Measurements from ENCODE around the gene FBXO31. TPM values are rescaled to one million over a fixed set of nuclear protein-coding genes. Genes with fewer than 3 reads are reported as not detected.

FBXO31 gene
- total RNA-seq, 1 donor from 2014 or later, result 5.8 TPM

GRCh38 chr16:87393680-87394055 lies 10.1 kb upstream of the FBXO31 start:
- Histone ChIP-seq H4K20me1 (ENCODE audit: low read depth) (peaks cover 33% of the 10 kb centered on the region), H2AFZ (replicated peaks) (no peak overlapping the region), H3K4me1 (peaks cover 8% of the 10 kb centered on the region), H3K36me3 (no peaks in the 10 kb centered on the region), H3F3A (ENCODE audit: low read depth) (peaks cover 13% of the 10 kb centered on the region), H3K9me3 (ENCODE audit: low read depth) (no peaks in the 10 kb centered on the region), H3K27ac (no peak overlapping the region), H3K79me2 (ENCODE audit: low read depth) (peaks cover 55% of the 10 kb centered on the region), H3K9ac (no peak overlapping the region), H3K27me3 (no peaks in the 10 kb centered on the region), H3K4me3 (peak overlapping the region; percentile 68), H3K4me2 (peak overlapping the region; percentile 97)
- H3K9me3 Mint-ChIP-seq, result no peaks in the 10 kb centered on the region
- TF ChIP-seq EZH2 (IDR thresholded peaks at IDR 0.05) (no peak), EZH2phosphoT487 (IDR thresholded peaks at IDR 0.05) (no peak), CTCF (IDR thresholded peaks at IDR 0.05) (no peak)
- DNase-seq (ENCODE audit: low spot score), result no peak
- peaks cover 8% of the 10 kb centered on the region for H3K36me3 Mint-ChIP-seq
- H3K4me3 Mint-ChIP-seq, result peak overlapping the region; percentile 95
- H3K4me1 Mint-ChIP-seq, result peaks cover 29% of the 10 kb centered on the region
- no peak overlapping the region for H3K27ac Mint-ChIP-seq
- peaks cover 2% of the 10 kb centered on the region for H3K27me3 Mint-ChIP-seq (ENCODE audit: insufficient read depth, low read depth)

- DNase-seq (ENCODE audit: low spot score), result peak; percentile 68
- no peak overlapping the region for H2AFZ ChIP-seq (replicated peaks)
- Mint-ChIP-seq H3K4me1 (peaks cover 36% of the 10 kb centered on the region), H3K4me3 (peak overlapping the region; percentile 95), H3K9me3 (no peaks in the 10 kb centered on the region), H3K27me3 (ENCODE audit: insufficient read depth, low read depth) (peaks cover 2% of the 10 kb centered on the region), H3K27ac (peak overlapping the region; percentile 57), H3K36me3 (peaks cover 4% of the 10 kb centered on the region)
- H3K9ac ChIP-seq, result peak overlapping the region; percentile 41
- H3K79me2 ChIP-seq (ENCODE audit: low read depth), result peaks cover 53% of the 10 kb centered on the region
- no peak overlapping the region for H3K27ac ChIP-seq
- peak overlapping the region; percentile 97 for H3K4me2 ChIP-seq
- H3K36me3 ChIP-seq, result no peaks in the 10 kb centered on the region
- no peaks in the 10 kb centered on the region for H3K9me3 ChIP-seq (ENCODE audit: low read depth)
- peaks cover 15% of the 10 kb centered on the region for H3F3A ChIP-seq (ENCODE audit: low read depth)
- no peaks in the 10 kb centered on the region for H3K27me3 ChIP-seq
- TF ChIP-seq EZH2 (IDR thresholded peaks at IDR 0.05) (peak; percentile 56), CTCF (IDR thresholded peaks at IDR 0.05) (peak; percentile 41), EZH2phosphoT487 (IDR thresholded peaks at IDR 0.05) (peak; percentile 38)
- peak overlapping the region; percentile 68 for H3K4me3 ChIP-seq
- peaks cover 9% of the 10 kb centered on the region for H3K4me1 ChIP-seq
- H4K20me1 ChIP-seq (ENCODE audit: low read depth), result peaks cover 33% of the 10 kb centered on the region
Observed at GRCh38 chr16:87392821-87393679, 9.5 kb upstream of the FBXO31 start.

GRCh38 chr16:87391950-87392820 lies 8.6 kb upstream of the FBXO31 start, which contains the start of gene MAP1LC3B:
TSS of gene MAP1LC3B (plus strand) at chr16:87392336. CDS start at chr16:87392428, 92 bp downstream.
- H3K36me3 Mint-ChIP-seq, result peaks cover 4% of the 10 kb centered on the region

More at GRCh38 chr16:87391950-87392820, 8.6 kb upstream of the FBXO31 start, which contains the start of gene MAP1LC3B:
- H3K4me3 Mint-ChIP-seq, result peak within 1 kb of the TSS; percentile 95
- peaks cover 2% of the 10 kb centered on the region for H3K27me3 Mint-ChIP-seq (ENCODE audit: insufficient read depth, low read depth)
- DNase-seq (ENCODE audit: low spot score), result peak; percentile 99
- peak within 1 kb of the TSS; percentile 30 for H2AFZ ChIP-seq (replicated peaks)
- H3K9ac ChIP-seq, result peak within 1 kb of the TSS; percentile 63
- TF ChIP-seq EZH2phosphoT487 (IDR thresholded peaks at IDR 0.05) (no peak), CTCF (IDR thresholded peaks at IDR 0.05) (no peak), EZH2 (IDR thresholded peaks at IDR 0.05) (peak; percentile 36)
- H3K4me2 ChIP-seq, result peak within 1 kb of the TSS; percentile 97
- no peaks in the 10 kb centered on the region for H3K36me3 ChIP-seq
- peaks cover 23% of the 10 kb centered on the region for H3F3A ChIP-seq (ENCODE audit: low read depth)
- H3K4me3 ChIP-seq, result peak within 1 kb of the TSS; percentile 68
- peak within 1 kb of the TSS; percentile 86 for H3K27ac Mint-ChIP-seq
- no peaks in the 10 kb centered on the region for H3K27me3 ChIP-seq
- peaks cover 43% of the 10 kb centered on the region for H3K4me1 Mint-ChIP-seq
- no peak within 1 kb of the TSS for H3K27ac ChIP-seq
- no peaks in the 10 kb centered on the region for H3K9me3 ChIP-seq (ENCODE audit: low read depth)
- H3K79me2 ChIP-seq (ENCODE audit: low read depth), result peaks cover 45% of the 10 kb centered on the region
- H3K9me3 Mint-ChIP-seq, result no peaks in the 10 kb centered on the region
- peaks cover 33% of the 10 kb centered on the region for H4K20me1 ChIP-seq (ENCODE audit: low read depth)
- peaks cover 14% of the 10 kb centered on the region for H3K4me1 ChIP-seq

Data from neural progenitor cell (in vitro differentiated cells).